GM21447 (cell line): ENCODE data around the gene DAND5.
"Not testable (repeated sequence)": the region's sequence is repeated elsewhere in the genome, so short reads cannot be mapped to it uniquely, and the experiment has no call there.

Experiments
- ATAC-seq: cut with Tn5 transposase; IDR thresholded peaks from one replicate; pipeline ENCODE4 v1.9.1; 2021; ENCODE audit not compliant: unreplicated experiment

DAND5 gene

GRCh38 chr19:12965017-12965811 is 4.2 kb upstream of the DAND5 start:
- no peak for ATAC-seq

- ATAC-seq, result no peak
Measured at GRCh38 chr19:12965812-12966135, 3.6 kb upstream of the DAND5 start.

GRCh38 chr19:12967907-12968306 is 1.5 kb upstream of the DAND5 start:
- no peak for ATAC-seq

GRCh38 chr19:12970070-12970820 is 869 bp downstream of the DAND5 start:
- ATAC-seq, result no peak

GRCh38 chr19:12973236-12973635 is 3.9 kb downstream of the DAND5 start:
- no peak for ATAC-seq

- no peak for ATAC-seq
Measured at GRCh38 chr19:12974301-12975220, 5.2 kb downstream of the DAND5 start.

GRCh38 chr19:12975221-12975741 is 5.9 kb downstream of the DAND5 start:
- ATAC-seq, result no peak

GRCh38 chr19:12976109-12976508 is 6.7 kb downstream of the DAND5 start:
- not testable (repeated sequence) for ATAC-seq

GRCh38 chr19:12979974-12980373 is 10.6 kb downstream of the DAND5 start:
- ATAC-seq, result no peak

GRCh38 chr19:12982648-12983047 is 13.3 kb downstream of the DAND5 start:
- ATAC-seq, result no peak

GRCh38 chr19:12983091-12983490 is 13.7 kb downstream of the DAND5 start:
- ATAC-seq, result no peak

- no peak for ATAC-seq
Measured at GRCh38 chr19:12983542-12984142, 14.3 kb downstream of the DAND5 start.

GRCh38 chr19:12984143-12984627 is 14.8 kb downstream of the DAND5 start:
- ATAC-seq, result no peak

GRCh38 chr19:12984683-12985048 is 15.3 kb downstream of the DAND5 start:
- no peak for ATAC-seq

GRCh38 chr19:12985049-12985776 is 15.8 kb downstream of the DAND5 start:
- ATAC-seq, result no peak

- ATAC-seq, result no peak
Measured at GRCh38 chr19:12986726-12987125, 17.4 kb downstream of the DAND5 start.

GRCh38 chr19:12987190-12987589 is 17.8 kb downstream of the DAND5 start:
- no peak for ATAC-seq

GRCh38 chr19:12987781-12988180 is 18.4 kb downstream of the DAND5 start:
- no peak for ATAC-seq

GRCh38 chr19:12990431-12990830 is 21.1 kb downstream of the DAND5 start:
- no peak for ATAC-seq

GRCh38 chr19:12990853-12991252 is 21.5 kb downstream of the DAND5 start:
- no peak for ATAC-seq
